NCI-H187 treated with DMSO at 0.1 percent for 48 hours (cell line): ENCODE data around the gene ADD3.
"Not testable (repeated sequence)": the region's sequence is repeated elsewhere in the genome, so short reads cannot be mapped to it uniquely, and the experiment has no call there.

Experiments
- DNase-seq: peaks from one replicate; lab custom pipeline; 2025; lab: John Stamatoyannopoulos, UW

ADD3 gene

GRCh38 chr10:109975244-109976190, 32.3 kb upstream of the ADD3 start:
- no peak for DNase-seq

- no peak for DNase-seq
Measured at GRCh38 chr10:109976681-109977080, 31.1 kb upstream of the ADD3 start.

GRCh38 chr10:109977382-109977806, 30.4 kb upstream of the ADD3 start:
- DNase-seq: no peak

GRCh38 chr10:109978481-109978880, 29.3 kb upstream of the ADD3 start:
- DNase-seq: no peak

- DNase-seq: no peak
Measured at GRCh38 chr10:109979215-109979614, 28.6 kb upstream of the ADD3 start.

- DNase-seq: no peak
Measured at GRCh38 chr10:109981650-109982049, 26.1 kb upstream of the ADD3 start.

- DNase-seq: no peak
Measured at GRCh38 chr10:109982123-109982522, 25.7 kb upstream of the ADD3 start.

- no peak for DNase-seq
Measured at GRCh38 chr10:109982812-109983211, 25.0 kb upstream of the ADD3 start.

GRCh38 chr10:109984013-109984412, 23.8 kb upstream of the ADD3 start:
- DNase-seq: no peak

- not testable (repeated sequence) for DNase-seq
Measured at GRCh38 chr10:109985768-109986167, 22.0 kb upstream of the ADD3 start.

- DNase-seq: no peak
Measured at GRCh38 chr10:109987452-109988211, 20.2 kb upstream of the ADD3 start.

- no peak for DNase-seq
Measured at GRCh38 chr10:109988212-109988596, 19.6 kb upstream of the ADD3 start.

GRCh38 chr10:109991266-109991855, 16.4 kb upstream of the ADD3 start:
- no peak for DNase-seq

- DNase-seq: no peak
Measured at GRCh38 chr10:109992485-109992884, 15.3 kb upstream of the ADD3 start.

GRCh38 chr10:109993551-109994330, 14.0 kb upstream of the ADD3 start:
- DNase-seq: no peak

- DNase-seq: no peak
Measured at GRCh38 chr10:109994711-109995577, 12.8 kb upstream of the ADD3 start.

GRCh38 chr10:109995595-109995994, 12.2 kb upstream of the ADD3 start:
- no peak for DNase-seq

GRCh38 chr10:109996225-109996624, 11.6 kb upstream of the ADD3 start:
- no peak for DNase-seq

- no peak for DNase-seq
Measured at GRCh38 chr10:109996766-109997171, 11.0 kb upstream of the ADD3 start.

- DNase-seq: no peak
Measured at GRCh38 chr10:109997233-109997632, 10.6 kb upstream of the ADD3 start.

- no peak for DNase-seq
Measured at GRCh38 chr10:109998513-109998912, 9.3 kb upstream of the ADD3 start.
